DMS 273 treated with DMSO at 0.1 percent for 48 hours (cell line): ENCODE results near the gene MYDGF.
A peak's percentile ranks its signal among the peaks of the same experiment; 100 is the strongest.
"Not testable (repeated sequence)": the region's sequence is repeated elsewhere in the genome, so short reads cannot be mapped to it uniquely, and the experiment has no call there.

ENCODE experiments used
- DNase-seq: peaks from one replicate; lab custom pipeline; 2025; lab: John Stamatoyannopoulos, UW

MYDGF gene

GRCh38 chr19:4669723-4670480 is at the start of gene MYDGF:
TSS of gene MYDGF (minus strand) at chr19:4670342. CDS start at chr19:4670334, 8 bp downstream.
- peak; percentile 65 for DNase-seq

DNA sequence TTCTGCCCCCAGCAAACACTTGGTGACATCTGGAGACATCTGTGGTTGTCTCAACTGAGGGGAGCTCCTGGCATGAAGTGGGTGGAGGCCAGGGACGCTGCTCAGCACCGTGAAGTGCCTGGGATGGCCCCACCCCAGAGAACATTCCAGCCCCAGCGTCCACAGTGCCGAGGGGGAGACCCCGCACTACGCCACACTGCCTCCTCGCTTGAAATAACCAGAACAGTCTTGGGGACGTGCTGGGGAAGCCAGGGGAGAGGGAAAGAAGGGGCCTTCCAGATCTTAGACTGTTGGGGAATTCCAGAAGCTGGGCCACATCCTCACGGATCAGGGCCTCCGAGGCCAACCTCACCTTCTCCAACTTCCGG is 49.3 kb upstream of the MYDGF start:
- no peak for DNase-seq

- DNase-seq = no peak
Observed at GRCh38 chr19:4717966-4718701, 48.0 kb upstream of the MYDGF start.

GRCh38 chr19:4717191-4717965 is 47.2 kb upstream of the MYDGF start:
- no peak for DNase-seq

GRCh38 chr19:4715529-4716221 is 45.5 kb upstream of the MYDGF start:
- DNase-seq = no peak

GRCh38 chr19:4715178-4715528 is 45.0 kb upstream of the MYDGF start:
- DNase-seq = not testable (repeated sequence)

GRCh38 chr19:4714016-4714415 is 43.9 kb upstream of the MYDGF start:
- DNase-seq = no peak

DNA sequence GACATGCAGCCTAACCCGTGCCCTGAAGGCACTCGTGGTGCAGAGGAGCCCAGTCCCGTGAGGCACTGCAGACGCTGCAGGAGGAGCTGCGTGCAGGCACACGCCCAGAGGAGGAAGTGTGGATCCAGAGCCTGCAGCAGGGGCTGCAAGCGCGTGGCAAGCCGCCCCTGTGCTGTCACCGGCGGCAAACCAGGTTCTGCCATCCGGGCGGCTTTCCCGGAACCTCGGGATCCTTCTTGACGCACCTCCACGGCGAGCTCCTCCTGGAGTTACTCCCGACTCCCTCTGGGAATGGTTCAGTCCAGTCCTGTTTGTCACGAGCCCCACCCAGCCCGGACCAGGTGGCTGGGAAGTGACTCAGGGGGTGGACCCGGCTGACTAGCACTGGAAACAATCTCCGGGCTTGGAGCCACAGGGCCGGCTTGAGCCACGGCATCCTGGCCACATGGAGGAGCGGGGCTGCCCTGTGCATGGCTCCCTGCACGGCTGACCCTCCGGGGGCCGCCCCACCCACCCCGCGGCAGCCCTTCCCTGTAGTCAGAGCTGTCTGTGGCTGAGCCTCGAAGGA is 43.3 kb upstream of the MYDGF start:
- no peak for DNase-seq

- no peak for DNase-seq
Observed at GRCh38 chr19:4712771-4713170, 42.6 kb upstream of the MYDGF start.

- no peak for DNase-seq
Observed at GRCh38 chr19:4711211-4711610, 41.1 kb upstream of the MYDGF start.

- no peak for DNase-seq
Observed at GRCh38 chr19:4710281-4710600, 40.1 kb upstream of the MYDGF start.

GRCh38 chr19:4709440-4710280 is 39.5 kb upstream of the MYDGF start:
- no peak for DNase-seq

GRCh38 chr19:4707956-4708650 is 38.0 kb upstream of the MYDGF start:
- no peak for DNase-seq

DNA sequence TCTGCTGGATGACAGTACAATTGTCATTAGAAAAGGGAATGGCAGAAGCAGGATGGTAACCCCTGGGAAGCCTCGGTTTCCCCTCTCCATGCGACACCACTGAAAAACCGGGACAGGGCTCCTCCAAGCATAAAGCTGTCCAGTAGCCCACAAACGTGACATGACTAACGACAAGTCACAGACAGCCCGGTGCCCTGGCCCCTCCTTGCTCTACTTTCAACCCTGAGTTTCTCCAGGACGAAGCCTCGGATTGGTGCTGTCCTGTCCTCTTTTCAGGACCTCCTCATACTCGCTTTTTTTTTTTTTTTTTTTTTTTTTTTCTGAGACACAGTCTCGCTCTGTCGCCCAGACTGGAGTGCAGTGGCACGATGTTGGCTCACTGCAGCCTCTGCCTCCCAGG is 37.2 kb upstream of the MYDGF start:
- DNase-seq = no peak

GRCh38 chr19:4705413-4706131 is 35.4 kb upstream of the MYDGF start:
- no peak for DNase-seq

- no peak for DNase-seq
Observed at GRCh38 chr19:4704317-4704673, 34.2 kb upstream of the MYDGF start.

GRCh38 chr19:4703671-4704316 is 33.7 kb upstream of the MYDGF start:
- no peak for DNase-seq

GRCh38 chr19:4702764-4703163 is 32.6 kb upstream of the MYDGF start:
- DNase-seq = no peak

- DNase-seq = no peak
Observed at GRCh38 chr19:4701557-4701956, 31.4 kb upstream of the MYDGF start.

DNA sequence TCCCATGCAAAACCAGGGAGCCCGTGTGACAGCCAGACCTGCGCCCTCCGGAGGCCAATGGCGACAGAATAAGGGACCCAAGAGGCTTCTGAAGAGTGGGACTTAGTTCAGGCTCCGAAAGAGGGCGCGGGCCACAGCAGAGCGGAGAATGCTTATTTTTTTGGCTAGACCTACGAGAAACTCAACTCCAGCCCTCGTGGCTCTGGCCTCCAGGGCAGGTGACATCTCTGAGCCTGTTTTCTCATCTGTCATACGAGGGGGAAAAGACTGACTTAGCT is 30.5 kb upstream of the MYDGF start:
- no peak for DNase-seq
